Measurements from ENCODE around the gene A3GALT2. TPM values are rescaled to one million over a fixed set of nuclear protein-coding genes. Genes with fewer than 3 reads are reported as not detected.

The A3GALT2 gene
- total RNA-seq (2022) (0.32 TPM in 1 of 2 replicates, not detected in the other), Bru-seq, nascent RNA (percentile 51 among the genes with signal in this experiment), BruChase-seq, experiment 1, labeled RNA remaining after a 6-hour chase (percentile 35 among the genes with signal in this experiment), BruChase-seq, experiment 2, labeled RNA remaining after a 2-hour chase (percentile 37 among the genes with signal in this experiment)
- long read RNA-seq, result 0 reads

DNA sequence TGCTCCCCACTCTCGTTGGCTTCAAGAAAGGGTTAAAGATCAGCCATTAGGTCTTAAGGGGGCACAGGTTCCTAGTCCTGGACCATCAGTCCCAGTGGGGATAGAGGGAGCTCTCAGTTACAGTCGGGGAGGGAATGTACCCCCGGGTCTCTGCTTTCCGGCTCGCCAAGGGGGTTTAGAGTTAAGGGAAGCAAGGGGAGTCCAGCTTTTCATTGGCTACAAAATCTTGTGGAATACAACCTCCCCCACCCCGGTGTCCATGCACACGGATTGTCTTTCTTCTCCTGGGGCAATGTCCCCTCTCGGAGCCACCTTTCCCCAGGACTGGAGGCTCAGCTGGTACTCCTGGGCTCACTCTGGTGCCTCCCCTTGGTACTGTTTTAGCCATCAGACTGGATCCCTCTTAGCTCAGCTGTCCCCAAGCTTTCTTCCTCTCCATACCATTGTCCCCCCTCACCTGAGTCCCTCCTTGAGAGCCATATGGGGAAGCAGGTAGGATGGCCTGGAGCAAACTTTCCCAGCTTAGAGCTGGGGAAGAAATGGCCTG is at the start of gene A3GALT2:
TSS of gene A3GALT2 (minus strand) at position 480 of the 547 bp plus-strand sequence. CDS start at position 480, 0 bp downstream.
- Mint-ChIP-seq H3K9me3 (ENCODE audit: unreplicated experiment) (no peaks in the 10 kb centered on the region), H3K36me3 (ENCODE audit: insufficient read depth, unreplicated experiment) (peaks cover 48% of the 10 kb centered on the region), H3K27ac (ENCODE audit: low read depth, unreplicated experiment) (no peak within 1 kb of the TSS), H3K27me3 (ENCODE audit: insufficient read depth, unreplicated experiment) (no peaks in the 10 kb centered on the region), H3K4me3 (ENCODE audit: unreplicated experiment) (no peak within 1 kb of the TSS), H3K4me1 (ENCODE audit: insufficient read depth, unreplicated experiment) (peaks cover 2% of the 10 kb centered on the region)
- TF ChIP-seq, protein P1, sequence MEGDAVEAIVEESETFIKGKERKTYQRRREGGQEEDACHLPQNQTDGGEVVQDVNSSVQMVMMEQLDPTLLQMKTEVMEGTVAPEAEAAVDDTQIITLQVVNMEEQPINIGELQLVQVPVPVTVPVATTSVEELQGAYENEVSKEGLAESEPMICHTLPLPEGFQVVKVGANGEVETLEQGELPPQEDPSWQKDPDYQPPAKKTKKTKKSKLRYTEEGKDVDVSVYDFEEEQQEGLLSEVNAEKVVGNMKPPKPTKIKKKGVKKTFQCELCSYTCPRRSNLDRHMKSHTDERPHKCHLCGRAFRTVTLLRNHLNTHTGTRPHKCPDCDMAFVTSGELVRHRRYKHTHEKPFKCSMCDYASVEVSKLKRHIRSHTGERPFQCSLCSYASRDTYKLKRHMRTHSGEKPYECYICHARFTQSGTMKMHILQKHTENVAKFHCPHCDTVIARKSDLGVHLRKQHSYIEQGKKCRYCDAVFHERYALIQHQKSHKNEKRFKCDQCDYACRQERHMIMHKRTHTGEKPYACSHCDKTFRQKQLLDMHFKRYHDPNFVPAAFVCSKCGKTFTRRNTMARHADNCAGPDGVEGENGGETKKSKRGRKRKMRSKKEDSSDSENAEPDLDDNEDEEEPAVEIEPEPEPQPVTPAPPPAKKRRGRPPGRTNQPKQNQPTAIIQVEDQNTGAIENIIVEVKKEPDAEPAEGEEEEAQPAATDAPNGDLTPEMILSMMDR (IDR thresholded peaks at IDR 0.05; ENCODE audit: unreplicated experiment), result no peak
- peak; percentile 26 for DNase-seq (ENCODE audit: unreplicated experiment)
- ChIA-PET CTCF (interaction anchor here (1.4 to 1.9 kb wide), 3 partner anchors 24 to 150 kb away, joined by 3 to 15 read pairs (median 5); no protein-coding TSS in a partner anchor), POLR2A (interaction anchor here (1.3 to 2.8 kb wide), 2 partner anchors 16 to 19 kb away, joined by 3 to 11 read pairs; no protein-coding TSS in a partner anchor)
- intact Hi-C loops (cut with micrococcal nuclease), result no loop called here
- no TSS peak for BruUV-seq (replicated peaks)

DNA sequence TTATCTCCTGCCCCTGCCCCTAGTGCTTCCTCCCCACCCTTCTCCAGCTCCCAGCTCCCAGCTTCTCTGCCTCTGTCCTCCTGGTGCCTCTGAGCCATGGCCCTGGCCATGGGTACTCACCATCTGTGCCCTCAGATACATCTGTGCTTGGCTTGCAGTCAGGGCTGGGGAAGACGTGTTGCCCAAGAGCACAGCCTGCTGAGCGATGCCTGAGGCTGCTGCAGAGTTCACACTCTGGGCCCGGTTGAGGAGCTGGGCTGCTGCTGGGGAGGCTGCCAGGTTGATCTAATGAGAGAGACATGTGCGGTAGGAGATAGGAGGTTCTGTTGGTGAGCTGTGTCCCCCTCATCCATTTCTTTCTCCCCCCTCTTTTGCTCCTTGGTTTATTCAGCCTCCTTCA is 49.4 kb upstream of the A3GALT2 start:
- Mint-ChIP-seq H3K27me3 (ENCODE audit: insufficient read depth, unreplicated experiment) (no peaks in the 10 kb centered on the region), H3K27ac (ENCODE audit: low read depth, unreplicated experiment) (no peak overlapping the region), H3K36me3 (ENCODE audit: insufficient read depth, unreplicated experiment) (peaks cover 19% of the 10 kb centered on the region), H3K9me3 (ENCODE audit: unreplicated experiment) (no peaks in the 10 kb centered on the region), H3K4me1 (ENCODE audit: insufficient read depth, unreplicated experiment) (no peaks in the 10 kb centered on the region), H3K4me3 (ENCODE audit: unreplicated experiment) (no peak overlapping the region)
- CTCF ChIA-PET, result interaction anchor here (0.7 to 13.2 kb wide), 9 partner anchors 10 to 152 kb away, joined by 3 to 180 read pairs (median 5); partner anchors contain the start of gene ZSCAN20
- TF ChIP-seq, protein P1 (IDR thresholded peaks at IDR 0.05; ENCODE audit: unreplicated experiment), result no peak
- intact Hi-C loops (cut with micrococcal nuclease), result no loop called here
- no TSS peak for BruUV-seq (replicated peaks)
- POLR2A ChIA-PET, result interaction anchor here (1.6 kb wide), 1 partner anchor 9 kb away, joined by 6 read pairs; no protein-coding TSS in a partner anchor
- DNase-seq (ENCODE audit: unreplicated experiment), result peak; percentile 40

DNA sequence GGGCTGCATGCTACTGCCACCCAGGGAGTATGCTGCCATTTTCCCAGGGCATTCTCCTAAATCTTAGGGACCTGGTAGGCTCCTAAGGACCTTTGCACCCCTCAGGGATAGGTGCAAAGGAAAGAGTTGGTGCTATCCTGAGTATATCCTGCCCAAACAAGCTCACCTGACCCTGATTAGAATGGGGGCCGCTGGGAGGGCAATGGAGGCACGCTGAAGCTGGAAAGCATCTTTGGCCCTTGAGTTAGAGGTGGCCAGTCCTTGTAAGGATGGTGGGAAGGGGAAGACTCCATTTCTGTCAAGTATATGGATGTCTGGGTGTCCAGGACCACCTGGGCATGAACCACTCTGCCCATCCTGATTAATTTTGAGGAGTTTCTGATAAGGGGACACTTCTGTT is 48.9 kb upstream of the A3GALT2 start:
- DNase-seq (ENCODE audit: unreplicated experiment), result no peak
- POLR2A ChIA-PET, result interaction anchor here (0.6 to 1.6 kb wide), 2 partner anchors 10 to 13 kb away, joined by 3 to 6 read pairs; no protein-coding TSS in a partner anchor
- no peak overlapping the region for H3K27ac Mint-ChIP-seq (ENCODE audit: low read depth, unreplicated experiment)
- H3K27me3 Mint-ChIP-seq (ENCODE audit: insufficient read depth, unreplicated experiment), result no peaks in the 10 kb centered on the region
- no peak overlapping the region for H3K4me3 Mint-ChIP-seq (ENCODE audit: unreplicated experiment)
- intact Hi-C loops (cut with micrococcal nuclease), result loop anchor here (2.0 to 5.0 kb wide), 2 partner anchors 243 to 275 kb away; no protein-coding TSS in a partner anchor
- BruUV-seq (replicated peaks), result no TSS peak
- CTCF ChIA-PET, result interaction anchor here (0.6 to 13.2 kb wide), 10 partner anchors 10 to 196 kb away, joined by 3 to 180 read pairs (median 4); partner anchors contain the start of gene ZSCAN20
- H3K9me3 Mint-ChIP-seq (ENCODE audit: unreplicated experiment), result no peaks in the 10 kb centered on the region
- TF ChIP-seq, protein P1 (IDR thresholded peaks at IDR 0.05; ENCODE audit: unreplicated experiment), result no peak
- no peaks in the 10 kb centered on the region for H3K4me1 Mint-ChIP-seq (ENCODE audit: insufficient read depth, unreplicated experiment)
- peaks cover 19% of the 10 kb centered on the region for H3K36me3 Mint-ChIP-seq (ENCODE audit: insufficient read depth, unreplicated experiment)

DNA sequence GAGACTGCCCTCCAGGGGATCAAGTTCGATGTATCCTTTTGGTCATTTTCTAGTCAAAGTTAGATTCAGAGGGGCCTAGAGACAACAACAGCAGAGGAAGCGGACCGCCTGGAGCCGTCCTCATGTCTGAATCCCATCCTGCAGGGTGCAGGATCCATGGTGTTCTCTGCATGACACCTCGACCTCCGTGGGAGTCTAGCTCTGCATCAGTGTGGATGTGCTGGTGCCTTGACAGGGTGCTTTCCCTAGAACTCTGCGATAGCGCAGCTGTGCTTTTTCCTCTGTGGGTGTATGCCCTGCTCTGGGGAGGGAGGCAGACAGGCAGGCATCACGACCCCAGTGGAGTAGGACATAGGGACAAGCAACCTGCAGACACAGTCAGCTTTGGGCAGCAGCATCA is 48.2 kb upstream of the A3GALT2 start:
- Mint-ChIP-seq H3K27ac (ENCODE audit: low read depth, unreplicated experiment) (peak overlapping the region; percentile 11), H3K4me3 (ENCODE audit: unreplicated experiment) (no peak overlapping the region), H3K9me3 (ENCODE audit: unreplicated experiment) (no peaks in the 10 kb centered on the region), H3K27me3 (ENCODE audit: insufficient read depth, unreplicated experiment) (no peaks in the 10 kb centered on the region), H3K4me1 (ENCODE audit: insufficient read depth, unreplicated experiment) (peaks cover 5% of the 10 kb centered on the region), H3K36me3 (ENCODE audit: insufficient read depth, unreplicated experiment) (peaks cover 23% of the 10 kb centered on the region)
- BruUV-seq (replicated peaks), result no TSS peak
- TF ChIP-seq, protein P1 (IDR thresholded peaks at IDR 0.05; ENCODE audit: unreplicated experiment), result no peak
- ChIA-PET POLR2A (interaction anchor here (0.6 to 1.6 kb wide), 2 partner anchors 11 to 12 kb away, joined by 3 to 6 read pairs; no protein-coding TSS in a partner anchor), CTCF (interaction anchor here (0.6 to 13.2 kb wide), 10 partner anchors 11 to 195 kb away, joined by 3 to 180 read pairs (median 4); partner anchors contain the start of gene ZSCAN20)
- no peak for DNase-seq (ENCODE audit: unreplicated experiment)
- intact Hi-C loops (cut with micrococcal nuclease), result loop anchor here (2.0 to 5.0 kb wide), 2 partner anchors 243 to 274 kb away; no protein-coding TSS in a partner anchor

All from MCF 10A (cell line).